ENCODE data around the gene ATP5F1D. TPM values are rescaled to one million over a fixed set of nuclear protein-coding genes. Genes with fewer than 3 reads are reported as not detected.

Gene ATP5F1D
- total RNA-seq, 1 donor: 12.1 TPM

- H3K4me3 ChIP-seq (ENCODE audit: low read depth, low read length): no peak overlapping the region
- TF ChIP-seq CTCF (IDR thresholded peaks at IDR 0.05; ENCODE audit: insufficient read depth, low read depth, low read length): no peak
- no peak for DNase-seq (ENCODE audit: low read depth)
These were observed 19.2 kb upstream of the ATP5F1D start for GRCh38 chr19:1222394-1222793.

- peak; percentile 49 for DNase-seq (ENCODE audit: low read depth)
- H3K4me3 ChIP-seq (ENCODE audit: low read depth, low read length): no peak overlapping the region
- TF ChIP-seq CTCF (IDR thresholded peaks at IDR 0.05; ENCODE audit: insufficient read depth, low read depth, low read length): peak; percentile 53
These were observed 18.3 kb upstream of the ATP5F1D start for GRCh38 chr19:1223018-1223855.

GRCh38 chr19:1224047-1224825 is 17.3 kb upstream of the ATP5F1D start:
- no peak for DNase-seq (ENCODE audit: low read depth)
- TF ChIP-seq CTCF (IDR thresholded peaks at IDR 0.05; ENCODE audit: insufficient read depth, low read depth, low read length): no peak
- H3K4me3 ChIP-seq (ENCODE audit: low read depth, low read length): no peak overlapping the region

- no peak overlapping the region for H3K4me3 ChIP-seq (ENCODE audit: low read depth, low read length)
- DNase-seq (ENCODE audit: low read depth): no peak
- TF ChIP-seq CTCF (IDR thresholded peaks at IDR 0.05; ENCODE audit: insufficient read depth, low read depth, low read length): no peak
These were observed 16.7 kb upstream of the ATP5F1D start for GRCh38 chr19:1224847-1225246.

GRCh38 chr19:1225440-1226226 is 15.9 kb upstream of the ATP5F1D start:
- no peak for DNase-seq (ENCODE audit: low read depth)
- TF ChIP-seq CTCF (IDR thresholded peaks at IDR 0.05; ENCODE audit: insufficient read depth, low read depth, low read length): no peak

GRCh38 chr19:1226227-1226518 is 15.4 kb upstream of the ATP5F1D start:
- TF ChIP-seq CTCF (IDR thresholded peaks at IDR 0.05; ENCODE audit: insufficient read depth, low read depth, low read length): no peak
- no peak overlapping the region for H3K4me3 ChIP-seq (ENCODE audit: low read depth, low read length)
- no peak for DNase-seq (ENCODE audit: low read depth)

More at GRCh38 chr19:1225440-1226226, 15.9 kb upstream of the ATP5F1D start:
- H3K4me3 ChIP-seq (ENCODE audit: low read depth, low read length): no peak overlapping the region

All from fibroblast of villous mesenchyme (primary cell).